Keratinocyte (primary cell): Measurements from ENCODE around the gene PNMA6F. TPM values are rescaled to one million over a fixed set of nuclear protein-coding genes. Genes with fewer than 3 reads are reported as not detected.

ENCODE experiments used
- DNase-seq: peaks from one replicate; pipeline ENCODE4 v3.0.0-alpha.2; 2011; ENCODE audit warnings: low read depth, missing footprints, low spot score
- FAIRE-seq: peaks from 2 replicates; lab custom pipeline; 2011; peaks lifted over from hg19 to GRCh38; lab: Jason Lieb, UNC
- H2AFZ ChIP-seq: 2 replicates; pipeline ENCODE4 v1.6.0; 2012; ENCODE audit warnings: low read length, control low read depth, inconsistent platforms; ENCODE audit not compliant: control insufficient read depth
- H3K27ac ChIP-seq: 2 replicates; pipeline ENCODE4 v1.5.1; 2011; ENCODE audit warnings: low read length; ENCODE audit not compliant: control insufficient read depth, insufficient read depth
- H3K27me3 ChIP-seq: 3 replicates; pipeline ENCODE4 v1.6.0; 2011; ENCODE audit warnings: low read length; ENCODE audit not compliant: control insufficient read depth, insufficient read depth; ENCODE audit errors: extremely low read depth
- H3K36me3 ChIP-seq, 2 experiments: 2 replicates in 1 of 2; 3 replicates in 1 of 2; pipeline ENCODE4 v1.5.1; 2011; ENCODE audit warnings: low read length in 2 of 2, mild to moderate bottlenecking in 1 of 2; ENCODE audit not compliant: control insufficient read depth in 2 of 2, insufficient read depth in 2 of 2; ENCODE audit errors: extremely low read depth in 1 of 2
- H3K4me1 ChIP-seq: 3 replicates; pipeline ENCODE4 v1.5.1; 2011; ENCODE audit warnings: low read length; ENCODE audit not compliant: control insufficient read depth, insufficient read depth; ENCODE audit errors: extremely low read depth
- H3K4me2 ChIP-seq: 3 replicates; pipeline ENCODE4 v1.6.0; 2011; ENCODE audit warnings: low read depth, low read length; ENCODE audit not compliant: control insufficient read depth, insufficient read depth; ENCODE audit errors: extremely low read depth
- H3K4me3 ChIP-seq, 3 experiments: fragments of 200-600 bp in 1 of 3; sonication (generic) in 1 of 3; 2 replicates in 2 of 3; 3 replicates in 1 of 3; pipeline ENCODE4 v1.5.1; 2011 to 2016; ENCODE audit warnings: low read length in 3 of 3, mild to moderate bottlenecking in 3 of 3, control low read depth in 2 of 3, inconsistent platforms in 1 of 3, low read depth in 1 of 3, mixed read lengths in 1 of 3, mixed run types in 1 of 3, moderate library complexity in 1 of 3; ENCODE audit not compliant: control insufficient read depth in 2 of 3, insufficient read depth in 2 of 3; ENCODE audit errors: extremely low read depth in 1 of 3
- H3K79me2 ChIP-seq: 2 replicates; pipeline ENCODE4 v1.6.0; 2012; ENCODE audit warnings: low read length; ENCODE audit not compliant: control insufficient read depth, insufficient read depth
- H3K9ac ChIP-seq: 3 replicates; pipeline ENCODE4 v1.6.0; 2011; ENCODE audit warnings: low read length; ENCODE audit not compliant: control insufficient read depth, insufficient read depth; ENCODE audit errors: extremely low read depth
- H3K9me1 ChIP-seq: 3 replicates; pipeline ENCODE4 v1.6.0; 2011; ENCODE audit warnings: low read length; ENCODE audit not compliant: control insufficient read depth, insufficient read depth; ENCODE audit errors: extremely low read depth
- H3K9me3 ChIP-seq: 2 replicates; pipeline ENCODE4 v1.5.1; 2012; ENCODE audit warnings: low read depth, low read length; ENCODE audit not compliant: control insufficient read depth
- H4K20me1 ChIP-seq: 3 replicates; pipeline ENCODE4 v1.6.0; 2011; ENCODE audit warnings: low read length; ENCODE audit not compliant: control insufficient read depth, insufficient read depth; ENCODE audit errors: extremely low read depth
- EZH2 ChIP-seq: IDR thresholded peaks from one replicate; pipeline ENCODE4 v1.6.1; 2012; ENCODE audit warnings: inconsistent platforms, mild to moderate bottlenecking, low read length, moderate library complexity
- dilution Hi-C: fragments of 300-500 bp; cut with MboI; formaldehyde crosslinking; loops from one replicate; pipeline ENCODE4 v1.7.0; 2020; ENCODE audit warnings: low sequenced_read_pairs; ENCODE audit not compliant: extremely low pct_ligation_motif_present
- polyA plus RNA-seq, 5 experiments: library from polyadenylated mRNA; depleted of rRNA in 3 of 5; stranded (reverse) in 3 of 5; stranded (forward) in 1 of 5; unstranded in 1 of 5; fragments of >200 nt; gene quantifications; 1 replicate in 1 of 5; 2 replicates in 3 of 5; 3 replicates in 1 of 5; pipeline versions ENCODE4 v1.2.1 to v1.2.3, GENCODE V29; 2011 to 2012; ENCODE audit warnings: missing spikeins in 2 of 5, low read depth in 1 of 5, low replicate concordance in 1 of 5
- TF ChIP-seq, protein P1 (sequence below), 3 experiments: IDR thresholded peaks in 1 of 3; conservative IDR thresholded peaks in 1 of 3; optimal IDR thresholded peaks in 1 of 3; 2 replicates in 2 of 3; 3 replicates in 1 of 3; pipeline versions ENCODE3 to v1.5.1; 2011; ENCODE audit warnings: low read length in 3 of 3, mild to moderate bottlenecking in 3 of 3, moderate library complexity in 2 of 3, control low read depth in 1 of 3, inconsistent platforms in 1 of 3; ENCODE audit not compliant: insufficient read depth in 2 of 3; ENCODE audit errors: extremely low read depth in 1 of 3

The PNMA6F gene
- polyA plus RNA-seq, 1 donor (not counting 4 experiments of a cell fraction or from before 2014, with no cell fraction given), result not detected

DNA sequence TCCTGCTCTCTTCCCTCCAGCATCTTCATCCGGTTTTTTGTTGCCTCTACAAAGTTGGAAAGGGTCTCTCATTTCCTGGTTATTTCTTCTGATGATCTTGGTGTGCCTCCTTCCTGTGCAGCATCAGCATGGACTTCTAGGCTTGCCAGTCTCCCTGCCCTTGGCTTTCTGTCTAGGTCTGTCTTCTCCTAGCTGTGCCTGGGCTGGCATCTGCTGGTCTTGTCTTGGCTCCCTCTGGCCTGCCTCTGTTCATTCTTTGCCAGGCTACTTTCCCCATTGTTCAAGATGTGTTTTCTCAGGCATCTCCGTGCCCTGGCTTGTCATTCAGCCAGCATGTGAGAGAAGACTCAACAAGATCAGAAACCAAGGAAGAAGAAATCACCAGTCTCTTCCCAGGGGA, 22.1 kb upstream of the PNMA6F start:
- no peaks in the 10 kb centered on the region for H4K20me1 ChIP-seq

DNA sequence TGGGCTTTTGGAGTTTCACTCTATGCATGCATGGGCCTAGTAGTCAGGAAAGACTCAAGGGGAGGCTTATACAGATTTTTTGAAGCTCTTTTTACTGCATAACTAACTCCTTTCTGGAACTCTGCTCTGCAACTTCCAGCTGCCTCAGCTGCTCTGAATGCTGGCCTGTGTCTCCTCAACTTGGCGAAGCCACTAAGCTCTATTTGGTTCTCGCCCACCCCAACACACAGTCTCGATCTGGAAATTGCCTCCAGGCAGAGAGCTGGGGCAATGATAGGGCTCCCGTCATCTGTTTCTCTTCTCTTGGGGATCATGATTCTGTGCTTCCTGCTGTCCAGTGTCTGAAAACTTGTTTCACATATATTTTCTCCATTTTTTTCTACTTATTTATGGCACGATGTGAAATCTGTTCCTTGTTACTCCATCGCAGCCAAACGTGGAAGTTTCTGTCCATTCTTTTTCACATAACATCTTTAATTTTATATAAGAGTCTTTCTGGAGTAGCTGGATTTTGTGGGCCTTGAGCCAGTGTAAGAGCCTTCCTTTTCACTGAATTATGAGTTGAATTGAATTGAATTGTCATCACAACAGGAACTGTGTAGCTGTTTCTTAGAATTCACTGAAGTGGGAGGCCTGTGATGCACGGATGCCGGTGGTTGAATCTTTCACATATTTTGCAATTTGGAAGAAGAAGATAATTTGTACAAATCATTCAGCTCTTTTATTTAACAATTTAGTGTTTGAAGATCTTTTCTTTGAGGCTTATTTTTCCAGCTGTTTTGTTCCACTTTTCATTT, 21.4 kb upstream of the PNMA6F start:
- TF ChIP-seq EZH2, result no peak
- TF ChIP-seq, protein P1, sequence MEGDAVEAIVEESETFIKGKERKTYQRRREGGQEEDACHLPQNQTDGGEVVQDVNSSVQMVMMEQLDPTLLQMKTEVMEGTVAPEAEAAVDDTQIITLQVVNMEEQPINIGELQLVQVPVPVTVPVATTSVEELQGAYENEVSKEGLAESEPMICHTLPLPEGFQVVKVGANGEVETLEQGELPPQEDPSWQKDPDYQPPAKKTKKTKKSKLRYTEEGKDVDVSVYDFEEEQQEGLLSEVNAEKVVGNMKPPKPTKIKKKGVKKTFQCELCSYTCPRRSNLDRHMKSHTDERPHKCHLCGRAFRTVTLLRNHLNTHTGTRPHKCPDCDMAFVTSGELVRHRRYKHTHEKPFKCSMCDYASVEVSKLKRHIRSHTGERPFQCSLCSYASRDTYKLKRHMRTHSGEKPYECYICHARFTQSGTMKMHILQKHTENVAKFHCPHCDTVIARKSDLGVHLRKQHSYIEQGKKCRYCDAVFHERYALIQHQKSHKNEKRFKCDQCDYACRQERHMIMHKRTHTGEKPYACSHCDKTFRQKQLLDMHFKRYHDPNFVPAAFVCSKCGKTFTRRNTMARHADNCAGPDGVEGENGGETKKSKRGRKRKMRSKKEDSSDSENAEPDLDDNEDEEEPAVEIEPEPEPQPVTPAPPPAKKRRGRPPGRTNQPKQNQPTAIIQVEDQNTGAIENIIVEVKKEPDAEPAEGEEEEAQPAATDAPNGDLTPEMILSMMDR (optimal IDR thresholded peaks at IDR 0.05 in 1 of 3, IDR thresholded peaks at IDR 0.05 in 1 of 3, conservative IDR thresholded peaks at IDR 0.05 in 1 of 3; ENCODE audit: extremely low read depth in 1 of 3, insufficient read depth in 2 of 3, low read length in 3 of 3), result no peak
- H3K27me3 ChIP-seq, result no peaks in the 10 kb centered on the region
- H3K36me3 ChIP-seq, result peaks cover 0 to 2% of the 10 kb centered on the region in 2 experiments
- FAIRE-seq, result no peak
- dilution Hi-C loops, result no loop called here
- no peak overlapping the region for H3K27ac ChIP-seq
- no peak for DNase-seq
- H4K20me1 ChIP-seq, result no peaks in the 10 kb centered on the region
- no peaks in the 10 kb centered on the region for H3K9me3 ChIP-seq
- H3K4me1 ChIP-seq, result no peaks in the 10 kb centered on the region
- H3K9ac ChIP-seq, result no peak overlapping the region
- H2AFZ ChIP-seq, result no peak overlapping the region
- H3K79me2 ChIP-seq, result no peaks in the 10 kb centered on the region
- H3K9me1 ChIP-seq, result no peaks in the 10 kb centered on the region
- no peak overlapping the region for H3K4me3 ChIP-seq
- no peak overlapping the region for H3K4me2 ChIP-seq

More for the DNA sequence above, 22.1 kb upstream of the PNMA6F start:
- no peak for DNase-seq
- no peak overlapping the region for H3K4me2 ChIP-seq
- peaks cover 0 to 4% of the 10 kb centered on the region in 2 experiments for H3K36me3 ChIP-seq
- H3K27me3 ChIP-seq, result no peaks in the 10 kb centered on the region
- H3K27ac ChIP-seq, result no peak overlapping the region
- TF ChIP-seq EZH2, result no peak
- TF ChIP-seq, protein P1 (optimal IDR thresholded peaks at IDR 0.05 in 1 of 3, IDR thresholded peaks at IDR 0.05 in 1 of 3, conservative IDR thresholded peaks at IDR 0.05 in 1 of 3; ENCODE audit: extremely low read depth in 1 of 3, insufficient read depth in 2 of 3, low read length in 3 of 3), result no peak
- H2AFZ ChIP-seq, result no peak overlapping the region
- dilution Hi-C loops, result no loop called here
- no peaks in the 10 kb centered on the region for H3K9me3 ChIP-seq
- FAIRE-seq, result no peak
- no peaks in the 10 kb centered on the region for H3K9me1 ChIP-seq
- H3K9ac ChIP-seq, result no peak overlapping the region
- no peaks in the 10 kb centered on the region for H3K79me2 ChIP-seq
- no peaks in the 10 kb centered on the region for H3K4me1 ChIP-seq
- no peak overlapping the region for H3K4me3 ChIP-seq
